Liver (tissue), 3 donors: ENCODE data around the gene TRIM65.

Experiments used
- ATF3 ChIP-seq: IDR thresholded peaks from 2 replicates; pipeline ENCODE4 v1.6.1; 2016; ENCODE audit warnings: antibody characterized with exemption
- CTCF ChIP-seq: fragments of 150-350 bp; IDR thresholded peaks from 2 replicates; pipeline ENCODE4 v1.5.1; 2017; ENCODE audit warnings: improper control_type of control experiment, low read depth, low read length; ENCODE audit not compliant: missing input control
- EGR1 ChIP-seq, 2 donors: IDR thresholded peaks; 2 replicates each; pipeline ENCODE4 v1.6.1; 2016 to 2018; ENCODE audit warnings: antibody characterized with exemption in 2 of 2, low read depth in 2 of 2
- FOXA2 ChIP-seq: IDR thresholded peaks from 2 replicates; pipeline ENCODE4 v1.6.1; 2016; ENCODE audit warnings: antibody characterized with exemption
- GABPA ChIP-seq, 2 donors: IDR thresholded peaks in 1 of 2; conservative IDR thresholded peaks in 1 of 2; 2 replicates each; pipeline ENCODE4 v1.6.1; 2016; ENCODE audit warnings: antibody characterized with exemption in 2 of 2, mild to moderate bottlenecking in 1 of 2, moderate library complexity in 1 of 2
- HNF4A ChIP-seq, 2 donors: conservative IDR thresholded peaks; 2 replicates each; pipeline ENCODE4 v1.6.1; 2016; ENCODE audit warnings: antibody characterized with exemption in 2 of 2, mild to moderate bottlenecking in 2 of 2
- MAX ChIP-seq: IDR thresholded peaks from 2 replicates; pipeline ENCODE4 v1.6.1; 2016; ENCODE audit warnings: antibody characterized with exemption
- RAD21 ChIP-seq, 2 donors: IDR thresholded peaks; 2 replicates each; pipeline ENCODE4 v1.6.1; 2016; ENCODE audit warnings: antibody characterized with exemption in 2 of 2, mild to moderate bottlenecking in 2 of 2
- REST ChIP-seq: IDR thresholded peaks from 2 replicates; pipeline ENCODE4 v1.6.1; 2016; ENCODE audit warnings: antibody characterized with exemption, mild to moderate bottlenecking
- SP1 ChIP-seq: IDR thresholded peaks from 2 replicates; pipeline ENCODE4 v1.6.1; 2018; ENCODE audit warnings: antibody characterized with exemption, mild to moderate bottlenecking
- YY1 ChIP-seq: IDR thresholded peaks from 2 replicates; pipeline ENCODE4 v1.6.1; 2016; ENCODE audit warnings: antibody characterized with exemption, mild to moderate bottlenecking
- ZBTB33 ChIP-seq: IDR thresholded peaks from 2 replicates; pipeline ENCODE4 v1.6.1; 2016; ENCODE audit warnings: antibody characterized with exemption
- donor health status: healthy.
- donor health status: healthy.

DNA sequence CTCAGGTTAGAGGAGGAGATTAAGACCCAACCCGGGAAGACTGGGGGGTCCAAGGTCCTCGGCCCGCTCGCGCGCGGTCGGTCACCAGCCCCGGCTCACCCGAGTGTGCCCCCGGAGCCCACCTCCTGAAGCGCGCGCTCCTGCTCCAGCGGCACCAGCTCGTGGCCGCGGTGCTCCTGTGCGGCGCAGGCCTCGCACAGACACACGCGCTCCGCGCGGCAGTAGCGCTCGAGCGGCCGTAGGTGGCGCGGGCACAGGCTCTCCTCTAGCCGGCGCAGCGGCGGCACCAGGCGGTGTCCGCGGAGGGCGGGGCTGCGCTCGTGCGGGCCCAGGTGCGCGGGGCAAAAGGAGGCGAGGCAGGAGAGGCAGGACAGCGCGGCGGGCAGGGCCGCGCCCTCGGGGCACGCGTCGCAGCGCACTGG, 19.0 kb downstream of the TRIM65 start:
- TF ChIP-seq CTCF (peak; percentile 43), ZBTB33 (no peak), FOXA2 (no peak), MAX (no peak), HNF4A (conservative IDR thresholded peaks at IDR 0.05) (no peak), GABPA (IDR thresholded peaks at IDR 0.05 in 1 of 2, conservative IDR thresholded peaks at IDR 0.05 in 1 of 2) (no peak), ATF3 (no peak), YY1 (no peak), SP1 (no peak), REST (no peak), RAD21 (IDR thresholded peaks at IDR 0.05) (no peak), EGR1 (IDR thresholded peaks at IDR 0.05; ENCODE audit: low read depth in 2 of 2) (no peak)
